ENCODE data around the gene NRAP.

DNA sequence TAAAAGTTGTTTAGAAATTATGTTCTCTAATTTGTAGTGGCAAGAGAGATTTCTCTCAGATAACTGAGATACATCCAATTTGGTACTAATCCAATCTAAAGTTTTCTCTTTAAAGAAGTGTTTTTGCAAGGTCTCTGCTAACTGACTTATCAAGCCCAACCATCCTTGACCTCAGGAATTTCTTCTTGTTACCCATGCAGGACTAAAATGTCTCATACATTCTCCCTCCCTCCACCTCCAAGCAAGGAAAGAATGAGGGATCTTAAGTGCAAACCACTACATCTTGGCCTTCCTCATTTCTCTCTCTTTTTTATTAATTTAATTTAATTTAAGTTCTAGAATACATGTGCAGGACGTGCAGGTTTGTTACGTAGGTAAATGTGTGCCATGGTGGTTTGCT is 12.8 kb downstream of the NRAP start:
- no peak for TF ChIP-seq RAD21 (IDR thresholded peaks at IDR 0.05; ENCODE audit: low read depth)
- no peak for TF ChIP-seq TEAD4 (IDR thresholded peaks at IDR 0.05)
- TF ChIP-seq YY1 (IDR thresholded peaks at IDR 0.05; ENCODE audit: low read depth): no peak
- TF ChIP-seq TCF12 (IDR thresholded peaks at IDR 0.05; ENCODE audit: low read depth): no peak
- TF ChIP-seq, protein P1, sequence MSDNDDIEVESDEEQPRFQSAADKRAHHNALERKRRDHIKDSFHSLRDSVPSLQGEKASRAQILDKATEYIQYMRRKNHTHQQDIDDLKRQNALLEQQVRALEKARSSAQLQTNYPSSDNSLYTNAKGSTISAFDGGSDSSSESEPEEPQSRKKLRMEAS (IDR thresholded peaks at IDR 0.05): no peak
- TF ChIP-seq TAF1 (IDR thresholded peaks at IDR 0.05; ENCODE audit: low read depth): no peak

Measured in Ishikawa (cell line).